ENCODE measurements around the gene RABEP1.

RABEP1 gene

DNA sequence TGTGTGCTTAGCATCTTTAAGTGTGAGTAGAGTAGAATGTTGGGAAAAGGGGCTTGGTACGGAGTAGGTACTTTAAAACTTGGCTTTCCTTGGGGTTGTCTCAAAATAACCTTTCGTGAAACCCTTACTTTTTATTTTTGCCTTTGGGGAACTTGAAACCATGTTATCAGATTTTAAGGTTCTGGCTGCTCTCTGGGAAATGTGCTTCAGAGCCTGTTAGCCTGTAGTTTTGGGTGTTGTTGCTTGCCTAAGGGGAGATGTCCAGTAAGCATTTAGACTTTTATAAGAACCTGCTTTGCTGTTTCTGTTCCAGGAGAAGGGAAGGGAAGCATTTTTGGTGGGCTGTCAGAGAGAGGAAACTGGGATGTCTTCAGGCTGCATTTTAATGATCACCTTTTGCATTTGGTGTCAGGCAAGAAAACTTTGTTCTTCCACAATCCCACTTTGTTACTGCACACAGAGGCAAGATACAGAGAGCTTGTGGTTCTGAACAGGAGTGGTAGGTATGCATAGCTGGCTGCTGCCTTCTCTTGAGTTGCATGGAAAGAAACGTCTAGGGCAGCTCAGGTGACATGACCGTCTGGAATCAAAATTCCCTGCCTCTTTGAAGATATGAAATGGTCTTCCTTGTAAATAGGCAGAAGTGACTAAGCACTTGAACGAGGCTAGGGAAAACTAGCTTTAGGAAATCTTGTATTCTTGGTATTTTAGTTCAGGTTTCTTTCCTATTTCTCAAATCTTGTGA, 1.7 kb downstream of the RABEP1 start:
- H3K4me3 ChIP-seq (ENCODE audit: low read depth, low read length) = peak overlapping the region; percentile 71
- DNase-seq = no peak
- no peaks in the 10 kb centered on the region for H3K36me3 ChIP-seq (replicated peaks)
- no peak overlapping the region for H3K27ac ChIP-seq
- in situ Hi-C loops (cut with HindIII; ENCODE audit: low pct_ligation_motif_present, low sequenced_read_pairs) = no loop called here
- H3K27me3 ChIP-seq (replicated peaks) = no peaks in the 10 kb centered on the region
- TF ChIP-seq, protein P1, sequence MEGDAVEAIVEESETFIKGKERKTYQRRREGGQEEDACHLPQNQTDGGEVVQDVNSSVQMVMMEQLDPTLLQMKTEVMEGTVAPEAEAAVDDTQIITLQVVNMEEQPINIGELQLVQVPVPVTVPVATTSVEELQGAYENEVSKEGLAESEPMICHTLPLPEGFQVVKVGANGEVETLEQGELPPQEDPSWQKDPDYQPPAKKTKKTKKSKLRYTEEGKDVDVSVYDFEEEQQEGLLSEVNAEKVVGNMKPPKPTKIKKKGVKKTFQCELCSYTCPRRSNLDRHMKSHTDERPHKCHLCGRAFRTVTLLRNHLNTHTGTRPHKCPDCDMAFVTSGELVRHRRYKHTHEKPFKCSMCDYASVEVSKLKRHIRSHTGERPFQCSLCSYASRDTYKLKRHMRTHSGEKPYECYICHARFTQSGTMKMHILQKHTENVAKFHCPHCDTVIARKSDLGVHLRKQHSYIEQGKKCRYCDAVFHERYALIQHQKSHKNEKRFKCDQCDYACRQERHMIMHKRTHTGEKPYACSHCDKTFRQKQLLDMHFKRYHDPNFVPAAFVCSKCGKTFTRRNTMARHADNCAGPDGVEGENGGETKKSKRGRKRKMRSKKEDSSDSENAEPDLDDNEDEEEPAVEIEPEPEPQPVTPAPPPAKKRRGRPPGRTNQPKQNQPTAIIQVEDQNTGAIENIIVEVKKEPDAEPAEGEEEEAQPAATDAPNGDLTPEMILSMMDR (IDR thresholded peaks at IDR 0.05; ENCODE audit: low read depth, low read length, missing control alignments) = no peak

DNA sequence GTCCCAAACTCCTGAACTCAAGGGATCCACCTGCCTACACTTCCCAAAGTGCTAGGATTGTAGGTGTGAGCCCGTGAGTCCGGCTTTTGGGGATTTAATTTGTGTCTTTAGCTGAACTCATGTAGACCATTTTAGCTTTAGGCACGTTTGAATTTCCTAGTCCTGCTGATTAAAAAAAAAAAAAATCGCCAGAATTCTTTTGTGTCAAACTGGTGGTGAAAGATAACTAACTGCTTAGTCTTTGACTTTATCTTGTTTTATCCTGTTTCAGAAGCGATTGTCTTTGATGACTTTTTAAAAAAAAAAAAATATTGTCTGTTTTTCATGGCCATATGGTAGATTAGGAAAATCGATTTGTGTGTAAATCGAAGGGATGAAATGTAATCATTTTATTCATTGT, 2.6 kb downstream of the RABEP1 start:
- no peak overlapping the region for H3K27ac ChIP-seq
- no peak overlapping the region for H3K4me3 ChIP-seq (ENCODE audit: low read depth, low read length)
- DNase-seq = no peak
- TF ChIP-seq, protein P1 (IDR thresholded peaks at IDR 0.05; ENCODE audit: low read depth, low read length, missing control alignments) = no peak
- H3K27me3 ChIP-seq (replicated peaks) = no peaks in the 10 kb centered on the region
- H3K36me3 ChIP-seq (replicated peaks) = no peaks in the 10 kb centered on the region
- in situ Hi-C loops (cut with HindIII; ENCODE audit: low pct_ligation_motif_present, low sequenced_read_pairs) = no loop called here

DNA sequence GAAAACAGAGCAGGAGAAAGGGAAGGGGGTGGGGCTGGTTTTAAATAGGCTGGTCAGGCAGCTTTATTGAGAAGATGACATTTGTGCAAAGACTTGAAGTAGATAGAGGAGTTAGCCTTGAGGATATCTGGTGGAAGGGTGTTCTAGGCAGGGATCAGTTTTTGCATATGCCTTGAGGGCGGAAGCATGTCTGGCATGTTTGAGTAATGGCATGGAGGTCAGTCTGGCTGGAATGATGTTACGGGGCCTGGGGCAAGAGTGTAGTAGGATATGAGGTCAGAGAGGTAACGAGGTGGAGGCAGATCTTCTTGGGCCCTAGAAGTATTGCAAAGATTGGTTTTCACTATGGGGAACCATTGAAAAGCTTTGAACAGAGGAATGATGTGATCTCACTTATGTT, 4.8 kb downstream of the RABEP1 start:
- TF ChIP-seq, protein P1 (IDR thresholded peaks at IDR 0.05; ENCODE audit: low read depth, low read length, missing control alignments) = no peak
- H3K36me3 ChIP-seq (replicated peaks) = no peaks in the 10 kb centered on the region
- no peak overlapping the region for H3K27ac ChIP-seq
- no peak for DNase-seq
- no peak overlapping the region for H3K4me3 ChIP-seq (ENCODE audit: low read depth, low read length)
- in situ Hi-C loops (cut with HindIII; ENCODE audit: low pct_ligation_motif_present, low sequenced_read_pairs) = no loop called here
- H3K27me3 ChIP-seq (replicated peaks) = no peaks in the 10 kb centered on the region

DNA sequence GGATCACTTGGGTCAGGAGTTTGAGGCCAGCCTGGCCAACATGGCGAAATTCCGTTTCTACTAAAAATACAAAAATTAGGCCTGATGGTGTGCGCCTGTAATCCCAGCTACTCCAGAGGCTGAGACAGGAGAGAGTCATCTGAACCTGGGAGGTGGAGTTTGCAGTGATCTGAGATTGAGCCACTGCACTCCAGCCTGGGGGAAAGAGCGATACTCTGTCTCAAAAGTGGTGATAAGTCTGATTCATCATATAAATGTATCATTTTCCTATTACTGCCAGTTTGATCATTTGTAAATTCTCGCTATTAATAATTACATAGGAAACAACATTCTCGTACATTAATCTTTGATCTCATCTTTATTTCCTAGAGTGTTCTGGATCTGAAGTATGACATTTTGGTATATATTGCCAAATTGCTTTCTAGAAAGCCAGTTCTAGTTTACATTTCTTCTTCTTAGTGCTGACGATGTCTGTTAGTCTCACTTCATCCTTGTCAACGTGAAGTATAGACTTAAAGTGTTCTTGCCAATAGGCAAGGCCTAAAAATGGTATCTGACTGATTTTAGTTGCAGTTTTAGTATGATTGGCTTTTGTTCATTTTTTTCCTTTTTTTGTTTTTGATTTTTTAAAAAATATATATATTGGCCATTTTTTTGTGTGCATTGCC, 9.7 kb downstream of the RABEP1 start:
- TF ChIP-seq, protein P1 (IDR thresholded peaks at IDR 0.05; ENCODE audit: low read depth, low read length, missing control alignments) = no peak
- no peaks in the 10 kb centered on the region for H3K36me3 ChIP-seq (replicated peaks)
- in situ Hi-C loops (cut with HindIII; ENCODE audit: low pct_ligation_motif_present, low sequenced_read_pairs) = no loop called here
- no peak overlapping the region for H3K27ac ChIP-seq
- H3K4me3 ChIP-seq (ENCODE audit: low read depth, low read length) = no peak overlapping the region
- DNase-seq = no peak
- H3K27me3 ChIP-seq (replicated peaks) = no peaks in the 10 kb centered on the region

DNA sequence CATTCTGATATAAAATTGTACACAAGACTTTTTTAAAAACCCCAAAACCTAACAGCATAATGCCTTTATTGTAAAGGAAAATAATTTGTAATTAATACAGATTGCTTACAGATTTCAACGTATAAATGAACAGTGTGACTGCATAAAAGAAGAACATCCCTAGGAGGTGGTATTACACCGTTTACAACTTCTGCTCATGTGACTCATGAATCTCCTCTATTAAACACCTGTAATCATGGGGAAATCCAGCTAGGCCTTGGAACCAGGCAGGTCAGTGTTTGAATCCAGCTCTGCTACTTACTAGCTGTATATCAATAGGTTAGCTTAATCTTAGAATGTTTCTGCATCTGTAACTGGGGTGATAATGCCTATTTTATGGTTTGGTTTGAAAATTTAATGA, 15.2 kb downstream of the RABEP1 start:
- Histone ChIP-seq H3K4me3 (ENCODE audit: low read depth, low read length) (no peak overlapping the region), H3K27ac (no peak overlapping the region), H3K27me3 (replicated peaks) (no peaks in the 10 kb centered on the region), H3K36me3 (replicated peaks) (no peaks in the 10 kb centered on the region)
- in situ Hi-C loops (cut with HindIII; ENCODE audit: low pct_ligation_motif_present, low sequenced_read_pairs) = no loop called here
- DNase-seq = no peak
- TF ChIP-seq, protein P1 (IDR thresholded peaks at IDR 0.05; ENCODE audit: low read depth, low read length, missing control alignments) = no peak

Data from brain microvascular endothelial cell (primary cell).